ENCODE data around the gene JARID2. TPM values are rescaled to one million over a fixed set of nuclear protein-coding genes. Genes with fewer than 3 reads are reported as not detected.
"Not testable (repeated sequence)": the region's sequence is repeated elsewhere in the genome, so short reads cannot be mapped to it uniquely, and the experiment has no call there.

JARID2 gene
- total RNA-seq, 1 experiment from 2014 or later, result 11.7 TPM

DNA sequence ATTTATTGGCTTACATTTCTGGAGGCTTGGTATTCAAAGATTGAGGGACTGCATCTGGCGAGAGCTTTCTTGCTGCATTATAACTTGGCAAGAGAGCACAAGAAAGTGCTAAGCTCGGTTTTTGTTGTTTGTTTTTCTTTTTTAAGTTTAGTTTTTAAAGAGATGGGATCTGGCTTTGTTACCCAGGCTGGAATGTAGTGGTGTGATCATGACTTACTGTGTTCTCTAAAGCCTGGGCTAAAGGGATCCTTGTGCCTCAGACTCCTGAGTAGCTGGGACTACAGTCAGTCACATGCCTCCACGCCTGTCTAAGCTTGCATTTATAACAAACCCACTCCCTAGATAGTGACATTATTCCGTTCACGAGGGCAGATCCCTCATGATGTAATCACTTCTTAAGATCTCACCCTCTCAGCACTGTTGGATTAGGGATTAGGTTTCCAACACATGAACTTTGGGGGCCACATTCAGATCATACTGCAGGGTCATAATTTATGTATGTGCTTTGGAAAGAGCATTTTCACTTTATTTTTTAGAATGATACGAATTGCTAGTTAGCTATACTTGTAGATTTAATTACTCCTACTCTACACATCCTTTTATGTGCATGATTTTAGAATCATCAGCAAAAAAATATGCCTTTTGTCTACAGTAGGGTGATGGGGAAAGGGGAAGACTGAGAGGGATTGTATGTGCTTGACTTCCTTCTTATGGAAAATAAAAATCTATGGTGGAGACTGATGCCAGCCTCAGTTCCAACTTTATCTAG is 167.8 kb downstream of the JARID2 start:
- no peak for DNase-seq (ENCODE audit: low read depth)

DNA sequence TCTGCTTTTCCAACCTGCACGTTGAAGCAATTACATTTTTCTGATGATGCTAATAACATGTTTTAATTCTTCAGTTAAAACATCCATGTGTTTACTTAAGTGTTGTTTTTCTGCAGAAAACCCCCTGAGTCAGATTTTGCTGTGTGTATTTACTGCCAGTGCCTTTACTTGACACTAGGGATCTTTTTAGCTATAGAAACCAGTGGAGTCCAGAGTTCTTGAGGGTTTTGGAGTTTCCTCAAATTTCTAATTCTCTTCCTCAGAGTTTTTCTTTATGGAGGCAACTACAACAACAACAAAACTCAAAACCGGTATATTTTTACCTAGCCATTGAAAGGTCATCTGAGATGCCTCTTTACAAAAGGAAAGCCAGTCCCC is 168.4 kb downstream of the JARID2 start:
- no peak for DNase-seq (ENCODE audit: low read depth)

DNA sequence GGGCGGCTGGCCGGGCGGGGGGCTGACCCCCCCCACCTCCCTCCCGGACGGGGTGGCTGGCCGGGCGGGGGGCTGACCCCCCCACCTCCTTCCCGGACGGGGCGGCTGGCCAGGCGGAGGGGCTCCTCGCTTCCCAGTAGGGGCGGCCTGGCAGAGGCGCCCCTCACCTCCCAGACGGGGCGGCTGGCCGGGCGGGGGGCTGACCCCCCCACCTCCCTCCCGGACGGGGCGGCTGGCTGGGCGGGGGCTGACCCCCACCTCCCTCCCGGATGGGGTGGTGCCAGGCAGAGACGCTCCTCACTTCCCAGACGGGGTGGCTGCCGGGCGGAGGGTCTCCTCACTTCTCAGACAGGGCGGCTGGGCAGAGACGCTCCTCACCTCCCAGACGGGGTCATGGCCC is 169.8 kb downstream of the JARID2 start:
- DNase-seq (ENCODE audit: low read depth), result not testable (repeated sequence)

DNA sequence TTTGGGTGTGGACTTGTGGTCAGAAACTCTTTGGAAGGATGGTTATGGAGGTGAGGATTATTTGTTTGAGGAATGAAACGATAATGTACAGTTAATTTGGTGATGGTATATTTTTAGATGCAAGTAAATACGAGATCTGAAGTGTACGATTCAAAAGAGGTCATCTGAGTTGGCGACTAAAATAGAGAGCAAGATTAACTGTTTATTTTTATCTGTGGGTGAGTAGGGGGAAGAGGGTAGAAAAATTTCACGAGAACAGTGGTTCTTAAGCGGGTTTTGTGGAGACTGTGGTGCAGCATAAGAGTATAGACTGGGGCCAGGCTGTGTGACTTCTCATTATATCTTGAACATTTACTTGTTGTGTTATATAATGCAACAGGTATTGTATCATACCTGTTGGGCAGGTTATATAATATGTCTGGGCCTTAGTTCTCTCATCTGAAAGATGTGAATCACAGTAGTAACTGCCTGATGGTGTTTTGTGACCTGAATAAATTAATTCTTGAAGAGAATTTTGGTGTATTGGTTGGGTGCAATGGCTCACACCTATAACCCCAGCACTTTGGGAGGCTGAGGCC is 171.2 kb downstream of the JARID2 start:
- DNase-seq (ENCODE audit: low read depth), result no peak

DNA sequence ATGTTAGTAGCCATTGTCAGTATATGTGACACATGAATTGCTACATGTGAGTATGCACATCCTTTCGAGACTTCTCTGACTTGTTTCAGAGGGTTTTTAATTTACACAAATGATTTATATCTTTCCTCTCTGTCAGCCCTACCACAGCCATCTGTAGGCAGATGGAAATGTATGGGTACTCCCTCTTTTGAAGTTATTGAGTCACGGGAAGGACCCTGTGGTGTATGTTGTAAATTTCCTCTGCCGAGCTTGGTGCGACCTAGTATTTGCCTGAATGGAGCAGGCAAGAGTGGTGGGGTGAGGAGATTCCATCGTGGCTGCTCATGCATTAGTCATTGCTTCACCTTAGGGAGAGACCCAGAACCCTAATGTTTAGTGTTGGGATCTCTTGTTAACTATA is 171.9 kb downstream of the JARID2 start:
- DNase-seq (ENCODE audit: low read depth), result peak; percentile 99

DNA sequence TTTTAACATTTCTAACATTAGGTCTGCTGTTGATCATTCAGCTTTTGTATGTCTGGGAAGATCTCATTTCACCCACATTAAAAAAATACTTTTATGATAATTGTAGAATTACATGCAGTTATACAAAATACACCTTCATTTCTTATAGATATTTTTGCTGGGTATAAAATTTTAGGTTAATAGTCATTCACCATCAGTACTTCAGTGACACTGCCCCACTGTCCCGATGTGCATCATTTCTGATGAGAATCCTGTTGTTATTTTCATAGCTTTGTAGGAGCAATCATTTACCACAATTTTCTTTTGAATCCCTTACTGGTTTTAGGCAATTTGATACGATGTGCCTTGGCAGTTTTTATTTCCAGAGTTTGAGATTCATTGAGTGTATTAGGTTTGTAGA is 173.6 kb downstream of the JARID2 start:
- DNase-seq (ENCODE audit: low read depth), result no peak

DNA sequence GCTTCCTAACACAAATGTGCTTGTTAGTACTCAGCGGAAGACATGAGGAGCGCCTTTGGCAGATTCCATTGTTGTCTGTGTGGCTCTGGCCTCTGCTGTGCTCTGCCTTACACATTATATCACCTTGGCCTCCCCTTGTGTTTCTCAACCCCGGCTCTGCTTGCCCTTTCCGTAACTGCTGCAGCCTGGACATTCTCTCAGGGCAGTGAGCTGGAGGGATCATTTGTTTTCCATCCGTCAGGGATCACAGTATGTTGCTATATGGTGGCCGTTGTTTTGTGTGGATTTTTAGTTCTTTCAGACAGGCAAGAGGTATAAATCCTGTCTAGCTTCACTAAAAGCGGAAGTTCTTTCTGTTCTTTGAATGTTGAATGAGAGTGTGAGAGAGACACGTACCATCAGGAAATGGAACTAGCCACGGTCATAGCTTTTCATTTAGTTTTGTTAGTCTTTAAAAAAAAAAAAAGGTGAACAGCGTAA is 175.1 kb downstream of the JARID2 start:
- no peak for DNase-seq (ENCODE audit: low read depth)

DNA sequence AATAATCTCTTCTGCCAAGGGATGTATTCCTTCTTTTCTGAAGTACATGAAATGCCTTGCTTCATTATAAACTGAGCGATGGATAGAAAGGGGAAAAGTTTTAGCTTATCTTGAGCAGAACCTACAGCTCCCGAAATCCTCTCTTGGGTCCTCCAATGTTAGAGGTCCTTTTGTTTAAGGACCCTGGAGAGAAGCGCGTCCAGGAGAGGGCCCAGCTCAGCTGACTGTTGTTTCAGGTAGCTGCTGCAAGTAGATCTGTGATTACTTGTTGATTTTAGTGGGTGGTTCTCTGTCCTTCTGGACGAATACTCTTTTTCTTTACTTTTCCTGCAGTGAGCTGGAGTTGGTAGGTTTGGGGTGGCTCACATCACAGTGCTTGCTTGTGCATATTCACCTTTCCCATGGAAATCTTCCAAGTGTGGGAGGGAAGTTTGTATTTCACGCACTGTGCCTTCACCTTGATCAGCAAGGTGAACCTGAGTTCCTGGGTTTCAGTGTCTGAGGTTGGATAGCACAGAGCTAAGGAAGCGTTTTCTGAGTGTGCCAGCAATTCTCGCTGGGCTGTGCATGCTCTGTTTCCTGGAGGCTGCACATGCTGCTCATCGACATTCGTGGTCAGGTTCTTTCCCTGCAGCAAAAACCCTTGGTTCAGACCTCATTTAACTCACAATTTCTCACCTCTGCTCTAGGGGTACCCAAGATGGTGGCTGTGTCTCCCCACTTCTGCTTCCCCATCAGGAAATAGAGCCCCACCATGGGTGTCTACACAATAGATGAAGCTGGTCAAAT is 176.3 kb downstream of the JARID2 start:
- DNase-seq (ENCODE audit: low read depth), result no peak

DNA sequence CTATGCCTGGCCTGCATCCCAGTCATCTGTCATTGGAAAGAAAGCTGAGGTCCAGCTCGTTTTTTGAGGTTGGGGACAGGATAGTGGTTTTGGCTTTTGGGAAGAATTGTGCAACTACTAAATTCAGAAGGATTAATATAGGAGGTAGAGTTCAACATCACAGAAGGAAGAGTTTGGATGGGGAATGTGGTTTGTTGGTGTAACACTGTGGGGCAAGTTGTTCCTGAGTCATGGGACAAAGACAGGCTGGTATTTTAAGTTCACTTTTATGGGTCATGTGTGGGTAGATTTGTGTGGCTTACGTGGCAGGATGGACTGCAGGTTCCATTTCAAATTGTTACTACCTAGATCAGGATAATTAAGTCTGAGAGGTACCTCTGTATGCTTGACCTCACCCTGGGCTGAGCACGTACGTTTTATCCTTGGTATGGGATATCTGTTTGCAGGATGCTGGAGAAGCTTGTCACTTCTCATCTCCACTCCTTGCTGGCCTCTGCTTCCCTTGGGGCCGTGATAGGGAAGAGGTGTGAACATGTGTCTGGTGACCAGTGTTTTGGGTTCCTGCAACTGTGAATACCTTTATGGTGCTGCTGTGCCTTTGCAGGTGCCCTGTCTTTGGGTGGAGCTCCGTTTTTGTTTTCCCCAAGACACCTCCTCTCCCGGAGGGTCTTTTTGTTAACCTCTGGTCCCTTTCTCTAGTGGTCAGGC is 177.6 kb downstream of the JARID2 start:
- DNase-seq (ENCODE audit: low read depth), result peak; percentile 53

DNA sequence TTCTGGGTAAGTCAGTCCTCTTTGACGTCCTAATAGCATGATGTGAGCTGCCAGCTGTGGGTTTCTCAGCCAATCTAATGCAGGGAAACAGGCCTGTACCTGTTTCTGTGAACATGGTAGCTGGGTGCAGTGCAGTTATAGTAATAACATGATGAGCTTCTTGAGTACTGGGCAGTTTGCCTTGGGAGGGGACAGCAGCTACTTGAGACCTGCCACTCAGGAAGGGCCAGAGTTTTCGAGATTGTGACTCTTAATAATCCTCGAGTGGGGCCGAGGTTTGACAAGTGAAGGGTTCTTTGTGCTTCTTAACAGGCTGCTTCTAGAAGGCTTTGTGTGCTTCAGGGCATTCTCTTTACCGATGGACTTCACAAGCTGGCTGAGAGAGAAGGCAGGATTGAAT is 180.1 kb downstream of the JARID2 start:
- no peak for DNase-seq (ENCODE audit: low read depth)

DNA sequence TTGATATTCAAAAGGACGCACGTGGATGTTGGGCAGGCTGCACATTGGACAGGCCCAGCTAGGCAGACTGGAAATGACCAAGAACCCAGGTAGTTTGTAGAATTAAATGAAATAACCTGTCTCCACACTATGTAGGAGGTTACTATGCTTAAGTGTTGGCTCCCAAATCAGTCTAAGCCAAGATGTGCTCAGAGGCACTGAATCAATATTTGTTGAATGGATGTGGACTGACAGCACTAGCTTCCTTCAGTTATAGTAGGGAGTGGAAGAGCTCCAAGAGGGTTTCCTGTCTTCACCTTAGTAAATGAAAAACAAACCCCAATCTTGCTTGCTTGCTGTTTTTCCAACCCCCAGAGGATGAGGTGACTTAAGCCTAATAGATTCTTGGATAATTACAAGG is 180.5 kb downstream of the JARID2 start:
- no peak for DNase-seq (ENCODE audit: low read depth)

DNA sequence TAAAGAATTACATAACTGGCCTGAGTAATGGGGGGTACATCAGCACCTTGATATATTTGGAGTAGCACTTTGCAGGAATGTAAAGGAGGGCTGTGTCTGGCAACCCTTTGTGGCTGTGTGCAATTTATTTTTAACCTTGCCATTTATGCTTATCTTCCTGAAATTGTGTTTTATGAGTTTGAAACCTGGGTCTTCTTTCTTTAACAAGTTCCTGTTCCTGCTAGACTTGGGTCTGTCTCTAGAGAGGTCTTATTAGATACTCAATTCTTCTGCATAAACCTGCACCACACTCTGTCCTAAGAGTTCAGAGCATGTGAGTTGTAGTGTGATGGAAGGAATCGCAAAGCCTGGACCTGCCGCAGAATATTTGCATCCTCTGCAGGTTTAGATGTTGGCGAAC is 181.0 kb downstream of the JARID2 start:
- no peak for DNase-seq (ENCODE audit: low read depth)

DNA sequence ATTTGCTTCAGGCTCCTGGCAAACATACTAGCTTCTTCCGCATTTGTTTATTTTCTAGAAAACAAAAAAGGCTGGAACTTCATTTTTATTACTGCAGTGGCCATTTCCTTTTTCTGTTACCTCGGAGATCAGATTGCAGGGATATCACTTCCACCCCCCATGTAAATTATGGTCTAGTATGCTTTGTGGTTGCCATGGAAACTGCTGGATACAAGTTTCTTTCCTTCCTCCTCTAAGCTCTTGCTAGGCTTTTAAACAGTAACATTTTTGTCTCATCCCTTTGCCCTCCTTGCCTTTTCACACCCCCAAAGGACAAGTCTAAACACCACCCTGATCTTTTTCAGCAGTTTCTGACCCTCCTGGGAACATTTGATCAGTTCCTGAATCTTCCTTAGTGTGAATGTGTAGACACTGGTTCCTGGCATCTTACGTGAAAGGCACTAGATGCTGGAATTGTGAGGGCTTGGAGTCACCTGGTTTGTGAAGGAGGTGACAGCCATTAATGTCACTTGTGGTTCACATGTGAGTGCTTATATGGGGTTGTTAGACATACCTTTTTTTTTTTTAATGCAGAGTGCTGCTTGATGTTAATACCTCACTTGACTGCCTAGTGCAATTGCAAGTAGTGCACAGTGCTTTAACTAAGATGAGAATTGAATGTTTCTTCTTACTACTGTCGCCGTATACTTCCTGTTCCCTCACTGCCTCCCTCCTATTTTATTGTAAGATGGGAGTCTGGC is 181.6 kb downstream of the JARID2 start:
- peak; percentile 25 for DNase-seq (ENCODE audit: low read depth)

DNA sequence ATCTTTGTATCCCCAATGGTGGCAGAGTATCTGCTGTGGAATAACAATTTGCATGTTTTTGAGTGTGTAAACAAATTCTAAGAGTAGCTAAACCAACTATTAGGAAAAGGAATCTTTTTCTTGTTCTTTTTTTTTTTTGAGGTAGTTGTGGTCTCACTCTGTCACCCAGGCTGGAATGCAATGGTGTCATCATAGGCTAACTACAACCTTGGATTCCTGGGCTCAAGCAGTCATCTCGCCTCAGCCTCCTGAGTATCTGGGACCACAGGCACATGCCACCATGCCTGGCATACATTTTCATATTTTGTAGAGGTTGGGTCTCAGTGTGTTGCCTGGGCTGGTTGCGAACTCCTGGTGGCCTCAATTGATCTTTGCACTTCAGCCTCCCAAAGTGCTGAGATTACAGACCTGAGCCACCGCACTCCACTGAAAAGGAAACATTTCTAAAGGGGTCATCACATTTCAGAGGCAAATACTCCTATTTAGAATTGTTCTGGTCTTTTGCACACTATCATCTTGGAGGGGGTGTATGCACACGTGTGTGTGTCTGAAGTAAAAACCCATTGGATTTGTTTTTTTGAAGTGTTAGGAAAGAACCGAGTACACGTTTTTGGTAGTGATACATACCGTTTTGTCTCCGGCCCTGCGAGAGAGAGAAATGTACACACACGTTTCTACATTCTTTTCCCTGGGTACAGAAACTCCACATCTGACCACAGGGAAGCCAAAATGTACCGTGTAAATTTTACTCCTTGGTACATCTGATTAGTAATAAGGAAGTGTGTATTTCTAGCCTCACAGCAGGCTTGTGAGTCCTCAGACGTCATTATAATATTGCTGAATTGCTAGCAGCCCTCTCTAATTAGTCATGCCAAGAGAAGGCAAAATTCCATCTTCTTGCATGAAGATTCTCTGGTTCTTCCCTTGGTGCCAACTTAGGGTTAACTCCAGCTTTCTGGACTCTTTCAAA is 183.6 kb downstream of the JARID2 start:
- peak; percentile 59 for DNase-seq (ENCODE audit: low read depth)

DNA sequence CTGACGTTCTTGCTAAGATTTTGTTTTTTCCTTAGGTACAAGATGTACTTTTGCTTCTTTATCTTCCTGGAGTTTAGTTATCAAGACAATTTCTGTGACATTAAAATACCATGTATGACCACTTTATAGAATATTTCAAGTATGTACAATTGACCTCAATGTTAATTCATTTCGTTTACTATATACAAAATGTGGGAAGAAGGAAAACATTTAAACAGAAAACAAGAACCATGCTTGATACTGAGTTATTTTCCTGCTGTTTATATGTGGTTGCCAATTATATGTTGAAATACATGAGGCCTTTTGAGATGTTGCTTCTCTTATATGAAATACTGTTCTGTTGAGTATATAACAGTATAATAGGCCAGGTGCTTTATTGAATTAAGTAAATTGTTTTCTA is 184.3 kb downstream of the JARID2 start:
- no peak for DNase-seq (ENCODE audit: low read depth)

DNA sequence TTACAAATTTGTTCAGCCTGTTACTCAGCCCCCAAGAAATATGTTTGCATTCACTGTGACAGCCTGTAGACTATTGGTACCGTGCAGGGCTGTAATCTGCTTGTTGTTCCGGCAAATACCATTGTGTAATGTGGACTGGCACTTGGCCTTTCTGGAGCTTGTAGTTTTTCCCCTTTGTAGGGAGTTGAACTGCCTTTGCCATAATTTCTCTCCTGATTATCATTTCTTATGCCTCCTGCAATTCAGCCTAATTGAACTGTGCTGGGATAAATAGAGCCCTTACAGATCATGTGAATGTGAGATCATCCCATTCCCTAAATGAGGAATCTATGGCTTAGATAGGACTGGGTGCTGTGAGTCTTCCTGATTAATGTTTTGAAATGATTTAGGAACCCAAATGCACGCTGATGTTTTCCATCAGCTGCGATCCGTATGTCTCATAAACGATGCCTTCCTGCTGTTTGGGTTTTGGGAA is 185.1 kb downstream of the JARID2 start:
- DNase-seq (ENCODE audit: low read depth), result no peak

DNA sequence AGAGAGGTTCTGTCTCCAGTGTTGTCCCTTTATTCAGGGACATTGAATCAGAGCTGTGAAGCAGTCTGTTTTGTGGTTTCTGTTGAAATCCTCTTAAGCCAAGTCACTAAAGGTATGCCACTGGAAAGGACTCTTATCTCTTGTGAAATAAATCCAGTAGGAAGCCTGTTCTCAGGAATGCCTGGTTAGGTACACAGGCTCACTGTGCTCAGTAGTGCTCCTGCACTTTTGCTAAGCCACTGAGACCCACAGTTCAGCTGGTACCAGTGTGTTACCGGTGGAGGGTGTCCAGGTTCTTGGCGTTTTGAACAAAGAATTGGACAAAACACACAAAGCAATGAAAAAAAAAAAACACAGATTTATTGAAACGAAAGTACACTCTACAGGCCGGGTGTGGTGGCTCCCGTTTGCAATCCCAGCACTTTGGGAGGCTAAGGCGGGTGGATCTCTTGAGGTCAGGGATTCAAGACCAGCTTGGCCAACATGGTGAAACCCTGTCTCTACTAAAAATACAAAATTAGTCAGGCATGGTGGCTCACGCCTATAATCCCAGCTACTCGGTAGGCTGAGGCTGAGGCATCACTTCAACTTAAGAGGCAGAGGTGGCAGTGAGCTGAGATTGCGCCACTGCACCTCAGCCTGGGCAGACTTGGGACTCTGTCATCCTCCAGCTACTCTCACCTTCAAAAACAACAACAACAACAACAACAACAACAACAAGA is 186.1 kb downstream of the JARID2 start:
- peak; percentile 56 for DNase-seq (ENCODE audit: low read depth)

DNA sequence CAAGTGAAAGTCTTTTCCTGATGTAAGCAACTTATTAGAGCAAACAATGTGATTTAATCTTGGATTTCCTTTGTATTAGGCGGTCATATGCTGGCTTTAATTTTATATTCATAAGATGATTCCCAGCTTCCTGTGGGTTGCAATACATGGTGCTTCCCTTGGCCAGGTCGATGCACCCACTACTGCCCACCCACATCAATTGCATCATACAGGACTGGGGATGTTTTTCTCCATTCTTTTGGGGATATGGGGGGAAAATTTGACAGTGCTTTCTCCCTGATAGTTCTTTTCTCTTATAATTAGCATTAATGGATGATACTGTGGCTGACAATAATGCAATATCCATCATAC is 187.6 kb downstream of the JARID2 start:
- no peak for DNase-seq (ENCODE audit: low read depth)

DNA sequence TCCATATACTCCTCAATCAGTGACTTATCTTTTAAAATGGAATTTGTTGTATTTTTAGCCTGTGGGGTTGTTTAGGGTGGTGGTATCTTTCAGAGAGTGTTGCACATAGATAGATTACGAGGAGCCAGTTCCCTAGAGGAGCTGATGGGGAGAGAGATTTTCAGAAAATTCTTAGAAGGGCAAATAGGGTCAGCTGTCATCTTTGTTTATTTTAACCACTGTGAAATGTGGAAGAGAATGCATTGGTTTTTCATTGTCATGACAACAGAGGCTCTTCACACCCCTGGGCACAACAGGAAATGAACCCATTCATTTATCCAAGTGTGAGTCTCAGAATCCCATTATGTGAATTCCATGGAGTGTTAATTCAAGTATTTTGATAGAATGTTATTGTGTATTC is 188.4 kb downstream of the JARID2 start:
- DNase-seq (ENCODE audit: low read depth), result no peak
